SW 1271 (cell line): ENCODE results near the gene OTOP3.

Source experiments
- DNase-seq, 2 experiments: peaks; one replicate each; lab custom pipeline; 2025; lab: John Stamatoyannopoulos, UW

The OTOP3 gene

GRCh38 chr17:74986206-74986576 is 50.5 kb downstream of the OTOP3 start:
- no peak for DNase-seq

- DNase-seq: peak; percentile 60 to 85
These were observed 51.8 kb downstream of the OTOP3 start, which contains the start of gene CDR2L for GRCh38 chr17:74987418-74987908. TSS of gene CDR2L (plus strand) at chr17:74987632. CDS start at chr17:74988044, 412 bp downstream.

- peak; percentile 40 to 62 for DNase-seq
These were observed 52.4 kb downstream of the OTOP3 start for GRCh38 chr17:74987909-74988711.

- no peak for DNase-seq
These were observed 54.9 kb downstream of the OTOP3 start for GRCh38 chr17:74990581-74991105.

- no peak for DNase-seq
These were observed 56.5 kb downstream of the OTOP3 start for GRCh38 chr17:74992223-74992622.

- no peak for DNase-seq
These were observed 58.7 kb downstream of the OTOP3 start for GRCh38 chr17:74994440-74994839.

- DNase-seq: no peak
These were observed 60.1 kb downstream of the OTOP3 start for GRCh38 chr17:74995847-74996246.

- no peak for DNase-seq
These were observed 63.1 kb downstream of the OTOP3 start for GRCh38 chr17:74998783-74999182.

GRCh38 chr17:74999523-74999922 is 63.8 kb downstream of the OTOP3 start:
- DNase-seq: no peak
